Neural crest cell (in vitro differentiated cells): ENCODE results near the gene MARCHF9. TPM values are rescaled to one million over a fixed set of nuclear protein-coding genes. Genes with fewer than 3 reads are reported as not detected.
A peak's percentile ranks its signal among the peaks of the same experiment; 100 is the strongest.

Experiments used
- DNase-seq: peaks from one replicate; pipeline ENCODE4 v3.0.0; 2021; ENCODE audit warnings: low read depth, mixed read lengths, low spot score
- H3K27ac Mint-ChIP-seq: one replicate; pipeline ENCODE4 v1.8.0; 2021; ENCODE audit warnings: mild to moderate bottlenecking, mixed read lengths; ENCODE audit not compliant: unreplicated experiment
- H3K27me3 Mint-ChIP-seq: 2 replicates; pipeline ENCODE4 v1.8.0; 2021; ENCODE audit warnings: low read depth, mild to moderate bottlenecking, mixed read lengths
- H3K36me3 Mint-ChIP-seq: 2 replicates; pipeline ENCODE4 v1.8.0; 2021; ENCODE audit warnings: low read depth, mild to moderate bottlenecking, mixed read lengths
- H3K4me1 Mint-ChIP-seq: 2 replicates; pipeline ENCODE4 v1.8.0; 2021; ENCODE audit warnings: mixed read lengths
- H3K4me3 Mint-ChIP-seq: one replicate; pipeline ENCODE4 v1.8.0; 2021; ENCODE audit warnings: mild to moderate bottlenecking, mixed read lengths
- H3K9me3 Mint-ChIP-seq: 2 replicates; pipeline ENCODE4 v1.8.0; 2021; ENCODE audit warnings: mixed read lengths
- CTCF ChIP-seq: fragments of 200-600 bp; sonication (generic); conservative IDR thresholded peaks from 2 replicates; pipeline ENCODE4 v1.5.0; 2021; ENCODE audit warnings: antibody characterized with exemption, mild to moderate bottlenecking
- total RNA-seq: library from RNA; stranded (reverse); gene quantifications from 2 replicates; pipeline ENCODE4 v1.2.1, GENCODE V29; 2021

Gene MARCHF9
- total RNA-seq, 1 donor from 2014 or later, result 18.8 TPM

GRCh38 chr12:57750561-57751431 lies 4.1 kb upstream of the MARCHF9 start:
- Mint-ChIP-seq H3K27ac (peak overlapping the region; percentile 100), H3K27me3 (peaks cover 28% of the 10 kb centered on the region), H3K4me1 (peaks cover 51% of the 10 kb centered on the region), H3K36me3 (peaks cover 28% of the 10 kb centered on the region), H3K4me3 (peak overlapping the region; percentile 98), H3K9me3 (no peaks in the 10 kb centered on the region)
- TF ChIP-seq CTCF, result no peak
- DNase-seq, result no peak

- TF ChIP-seq CTCF, result no peak
- no peak for DNase-seq
- Mint-ChIP-seq H3K9me3 (no peaks in the 10 kb centered on the region), H3K27me3 (peaks cover 34% of the 10 kb centered on the region), H3K27ac (peak overlapping the region; percentile 100), H3K4me3 (peak overlapping the region; percentile 98), H3K36me3 (peaks cover 26% of the 10 kb centered on the region), H3K4me1 (peaks cover 50% of the 10 kb centered on the region)
Observed at GRCh38 chr12:57751432-57751787, 3.5 kb upstream of the MARCHF9 start.

GRCh38 chr12:57751788-57752667 lies 2.9 kb upstream of the MARCHF9 start, which contains the start of gene CDK4:
TSS of gene CDK4 (minus strand) at chr12:57752310. CDS start at chr12:57751717, 593 bp downstream.
- Mint-ChIP-seq H3K27ac (peak within 1 kb of the TSS; percentile 100), H3K27me3 (peaks cover 40% of the 10 kb centered on the region), H3K36me3 (peaks cover 25% of the 10 kb centered on the region), H3K4me1 (peaks cover 53% of the 10 kb centered on the region), H3K9me3 (no peaks in the 10 kb centered on the region), H3K4me3 (peak within 1 kb of the TSS; percentile 98)
- TF ChIP-seq CTCF, result no peak
- peak; percentile 98 for DNase-seq

- H3K4me3 Mint-ChIP-seq, result peak overlapping the region; percentile 98
Observed at GRCh38 chr12:57752668-57753000, 2.3 kb upstream of the MARCHF9 start.

More at GRCh38 chr12:57752668-57753000, 2.3 kb upstream of the MARCHF9 start:
- H3K36me3 Mint-ChIP-seq, result peaks cover 22% of the 10 kb centered on the region
- no peaks in the 10 kb centered on the region for H3K9me3 Mint-ChIP-seq
- no peak for DNase-seq
- H3K27ac Mint-ChIP-seq, result no peak overlapping the region
- no peak for TF ChIP-seq CTCF
- H3K27me3 Mint-ChIP-seq, result peaks cover 42% of the 10 kb centered on the region
- H3K4me1 Mint-ChIP-seq, result peaks cover 53% of the 10 kb centered on the region
